ENCODE measurements around the gene BRD9.

DNA sequence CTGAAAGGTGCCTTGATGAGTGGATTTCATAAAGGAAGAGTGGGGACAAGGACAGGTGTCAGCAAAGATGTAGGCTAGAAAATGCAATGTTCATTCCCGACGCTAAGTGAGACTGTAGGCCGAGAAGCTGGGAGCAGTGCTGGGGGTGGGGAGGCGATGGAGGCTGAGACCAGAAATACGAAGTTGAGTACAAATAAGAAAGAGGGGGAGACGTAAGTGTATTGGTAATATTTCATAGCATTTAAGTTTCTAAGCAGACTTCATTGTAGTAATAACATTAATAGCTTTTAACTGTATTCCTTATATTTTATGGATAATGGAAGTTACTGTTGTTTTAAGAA, 11.1 kb upstream of the BRD9 start:
- no peak for TF ChIP-seq POLR2A (IDR thresholded peaks at IDR 0.05)
- TF ChIP-seq CTCF (IDR thresholded peaks at IDR 0.05), result no peak

All from ovary (tissue), 3 donors.